ENCODE results near the gene METTL8. TPM values are rescaled to one million over a fixed set of nuclear protein-coding genes. Genes with fewer than 3 reads are reported as not detected.

METTL8 gene
- total RNA-seq, 1 experiment from 2014 or later = 34.4 TPM

DNA sequence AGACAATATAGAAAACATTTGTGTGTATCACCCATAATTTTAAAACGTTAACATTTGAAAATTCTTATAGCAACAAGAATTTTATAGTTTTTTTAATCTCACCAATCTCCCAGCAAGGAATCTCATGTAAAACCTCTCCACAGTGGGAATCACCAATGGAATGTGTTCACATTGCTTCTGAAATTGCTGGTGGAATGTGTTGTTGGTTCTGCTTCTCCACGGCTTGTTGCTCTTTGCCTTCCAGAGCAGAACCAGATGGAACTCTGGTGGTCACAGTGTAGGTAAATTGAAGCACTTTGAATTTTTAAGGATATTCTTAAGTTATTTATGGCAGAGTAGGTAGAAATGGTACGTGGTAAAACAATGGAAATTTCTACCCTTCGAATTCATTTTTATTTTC lies 35.4 kb upstream of the METTL8 start:
- no peaks in the 10 kb centered on the region for H3K4me1 ChIP-seq (ENCODE audit: control insufficient read depth in 1 of 2, insufficient read depth in 2 of 2, low read length in 2 of 2)
- TF ChIP-seq REST (IDR thresholded peaks at IDR 0.05; ENCODE audit: low read depth) (no peak), EZH2 (IDR thresholded peaks at IDR 0.05) (no peak), POLR2A (IDR thresholded peaks at IDR 0.05; ENCODE audit: borderline replicate concordance, extremely low read depth, insufficient read depth, insufficient read length) (no peak), FOSL1 (IDR thresholded peaks at IDR 0.05; ENCODE audit: low read depth) (no peak), POLR2AphosphoS5 (IDR thresholded peaks at IDR 0.05; ENCODE audit: low read depth, low read length) (no peak), MAX (IDR thresholded peaks at IDR 0.05) (no peak), RAD21 (IDR thresholded peaks at IDR 0.05; ENCODE audit: low read depth) (no peak), ELF1 (IDR thresholded peaks at IDR 0.05; ENCODE audit: borderline replicate concordance, low read depth) (no peak), SP1 (IDR thresholded peaks at IDR 0.05; ENCODE audit: low read depth) (no peak), ATF3 (IDR thresholded peaks at IDR 0.05) (no peak), ZBTB33 (IDR thresholded peaks at IDR 0.05; ENCODE audit: extremely low read depth, insufficient replicate concordance, low read length) (no peak), JUND (IDR thresholded peaks at IDR 0.05) (no peak), CBX3 (IDR thresholded peaks at IDR 0.05; ENCODE audit: low read depth) (no peak), CTCF (IDR thresholded peaks at IDR 0.05 in 2 of 3, conservative IDR thresholded peaks at IDR 0.05 in 1 of 3; ENCODE audit: borderline replicate concordance in 1 of 3, insufficient read depth in 1 of 3, low read depth in 2 of 3, low read length in 2 of 3) (no peak), TCF7L2 (IDR thresholded peaks at IDR 0.05; ENCODE audit: borderline replicate concordance, extremely low read depth, insufficient read depth, insufficient read length) (no peak)
- H3K36me3 ChIP-seq (ENCODE audit: control insufficient read depth in 1 of 2, insufficient read depth in 2 of 2, low read length in 2 of 2) = peaks cover 0 to 11% of the 10 kb centered on the region in 2 experiments; a peak in 2 of 4 replicates
- H3K9ac ChIP-seq (ENCODE audit: low read length) = no peak overlapping the region
- BruUV-seq (replicated peaks) = no TSS peak
- DNase-seq (ENCODE audit: low read depth, low spot score) (no peak), ATAC-seq (no peak)
- H3K4me2 ChIP-seq (ENCODE audit: low read length) = no peak overlapping the region
- no peak overlapping the region for H3K4me3 ChIP-seq (replicated peaks in 1 of 2; ENCODE audit: low read depth in 1 of 2, low read length in 2 of 2)
- H3K27ac ChIP-seq (ENCODE audit: low read depth, low read length) = no peak overlapping the region
- intact Hi-C loops (cut with micrococcal nuclease) = no loop called here
- no peaks in the 10 kb centered on the region for H3K9me3 ChIP-seq (ENCODE audit: control insufficient read depth in 1 of 2, insufficient read depth in 1 of 2, low read depth in 1 of 2, low read length in 2 of 2)
- POLR2A ChIA-PET = no interaction called here
- no peaks in the 10 kb centered on the region for H4K20me1 ChIP-seq (ENCODE audit: insufficient read depth)
- RAD21 ChIA-PET (ENCODE audit: low non-redundant PET in 1 of 2, low total read pairs in 2 of 2, uncharacterized antibody in 2 of 2, unreplicated experiment in 2 of 2) = no interaction called here
- H3K27me3 ChIP-seq (ENCODE audit: insufficient read depth, low read length) = no peaks in the 10 kb centered on the region
- CTCF ChIA-PET = no interaction called here
- H3K79me2 ChIP-seq (ENCODE audit: insufficient read depth, low read length) = no peaks in the 10 kb centered on the region
- no peaks in the 10 kb centered on the region for H3K9me2 ChIP-seq (ENCODE audit: insufficient read depth)
- no peak overlapping the region for H2AFZ ChIP-seq (ENCODE audit: low read depth, low read length, poor library complexity, severe bottlenecking)

Data from HCT116 (cell line).